HK-2 (cell line): Measurements from ENCODE around the gene PCMTD2.
"Not testable (repeated sequence)": the region's sequence is repeated elsewhere in the genome, so short reads cannot be mapped to it uniquely, and the experiment has no call there.

Source experiments
- DNase-seq: peaks from one replicate; pipeline ENCODE4 v3.0.0-alpha.2; 2018; ENCODE audit not compliant: unreplicated experiment

The PCMTD2 gene

GRCh38 chr20:64286447-64287263, 31.1 kb downstream of the PCMTD2 start:
- not testable (repeated sequence) for DNase-seq

GRCh38 chr20:64287264-64287590, 31.7 kb downstream of the PCMTD2 start:
- not testable (repeated sequence) for DNase-seq

DNA sequence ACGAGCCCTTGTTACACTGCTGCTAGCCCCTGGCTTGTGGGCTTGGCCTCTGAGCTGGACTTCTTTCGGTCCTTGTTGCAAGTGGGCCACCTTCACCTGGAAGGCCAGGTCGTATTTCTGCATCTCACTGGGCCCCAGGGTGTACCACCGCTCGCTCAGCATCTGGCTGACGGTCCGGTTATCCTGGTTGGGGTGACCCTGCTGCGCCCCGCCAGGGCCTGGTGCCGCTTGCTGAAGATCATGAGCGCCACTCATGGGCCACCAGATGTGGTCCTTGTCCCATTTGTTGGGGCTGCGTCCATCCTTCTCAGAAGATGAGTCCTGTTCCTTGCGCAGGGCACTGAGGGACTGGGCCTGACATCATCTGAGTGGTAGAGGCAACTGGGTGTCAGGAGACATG, 36.6 kb downstream of the PCMTD2 start:
- DNase-seq = not testable (repeated sequence)

GRCh38 chr20:64303086-64303485, 47.5 kb downstream of the PCMTD2 start:
- DNase-seq = not testable (repeated sequence)

GRCh38 chr20:64313761-64314160, 58.2 kb downstream of the PCMTD2 start:
- not testable (repeated sequence) for DNase-seq

DNA sequence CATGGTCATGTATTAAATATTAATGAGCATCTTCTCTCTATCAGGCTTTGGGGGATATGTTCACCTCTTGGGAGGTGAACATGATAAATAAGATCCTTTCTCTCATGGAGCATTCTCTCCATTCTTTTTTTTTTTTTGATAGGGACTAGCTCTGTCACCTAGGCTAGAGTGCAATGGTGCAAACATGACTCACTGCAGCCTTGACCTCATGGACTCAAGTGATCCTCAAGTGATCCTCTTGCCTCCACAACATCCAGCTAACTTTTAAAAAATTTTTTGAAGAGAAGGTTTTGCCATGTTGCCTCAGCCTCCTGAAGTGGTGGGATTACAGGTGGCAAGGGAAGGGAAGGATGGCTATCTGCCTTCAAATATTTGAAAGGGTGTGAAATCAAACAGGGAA, 59.8 kb downstream of the PCMTD2 start:
- DNase-seq = not testable (repeated sequence)

GRCh38 chr20:64315884-64316283, 60.3 kb downstream of the PCMTD2 start:
- DNase-seq = not testable (repeated sequence)

GRCh38 chr20:64316415-64317083, 61.0 kb downstream of the PCMTD2 start:
- DNase-seq = peak; percentile 9

- not testable (repeated sequence) for DNase-seq
These were observed 61.8 kb downstream of the PCMTD2 start for GRCh38 chr20:64317331-64317730.

- not testable (repeated sequence) for DNase-seq
These were observed 62.5 kb downstream of the PCMTD2 start for GRCh38 chr20:64318056-64318455.

DNA sequence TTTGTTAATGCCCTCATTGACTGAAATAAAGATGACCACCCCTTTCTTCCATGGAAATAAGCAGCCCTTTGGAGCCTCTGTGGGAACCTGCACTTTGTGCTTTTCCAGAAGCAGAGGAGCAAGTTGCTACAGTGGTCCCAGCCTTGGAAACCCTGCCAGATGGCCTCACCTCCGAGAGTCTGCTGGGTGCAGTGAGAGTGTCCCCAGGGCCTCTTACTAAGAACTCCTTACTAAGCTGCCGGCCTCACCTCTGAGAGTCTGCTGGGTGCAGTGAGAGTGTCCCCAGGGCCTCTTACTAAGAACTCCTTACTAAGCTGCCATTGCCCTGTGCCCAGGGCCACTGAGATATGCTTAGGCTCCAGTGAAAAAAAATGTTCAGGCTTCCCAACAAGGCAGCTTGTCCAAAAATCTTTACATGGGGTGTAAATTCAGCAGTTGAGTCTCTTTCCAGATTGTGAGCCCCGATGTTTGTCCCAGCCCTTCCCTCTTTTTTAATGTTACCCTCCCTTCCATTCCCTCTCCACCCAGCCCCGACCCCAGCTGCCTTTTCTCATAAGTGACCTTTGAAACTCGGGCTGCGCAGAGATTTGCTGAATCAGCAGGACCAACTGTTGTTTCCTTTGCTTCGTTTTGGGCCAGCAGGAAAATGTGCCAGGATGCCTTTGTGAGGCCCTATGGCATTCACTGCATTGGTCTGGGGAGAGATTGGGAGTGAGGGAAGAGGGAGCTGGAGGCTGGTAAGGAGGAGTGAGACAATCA, 66.7 kb downstream of the PCMTD2 start:
- DNase-seq = not testable (repeated sequence)
